Mesenchymal stem cell (in vitro differentiated cells and primary cell): ENCODE measurements around the gene ATG4C.

Experiments used
- DNase-seq: peaks from one replicate; pipeline ENCODE4 v3.0.0-alpha.2; 2013
- H2AFZ ChIP-seq: one replicate; pipeline ENCODE4 v1.6.1; 2013; ENCODE audit warnings: low read depth, mild to moderate bottlenecking, control low read depth, inconsistent platforms, low read length, moderate library complexity
- H2AK5ac ChIP-seq: 2 replicates; pipeline ENCODE4 v1.6.1; 2013; ENCODE audit warnings: low read length, moderate library complexity, mild to moderate bottlenecking, inconsistent platforms; ENCODE audit not compliant: severe bottlenecking
- H2BK120ac ChIP-seq: one replicate; pipeline ENCODE4 v1.6.1; 2013; ENCODE audit warnings: low read depth, mild to moderate bottlenecking, inconsistent platforms, low read length, moderate library complexity
- H2BK12ac ChIP-seq, 2 experiments: one replicate each; pipeline ENCODE4 v1.6.1; 2013; ENCODE audit warnings: inconsistent platforms in 2 of 2, low read length in 2 of 2, mild to moderate bottlenecking in 2 of 2, moderate library complexity in 2 of 2, control low read depth in 1 of 2
- H2BK15ac ChIP-seq: one replicate; pipeline ENCODE4 v1.6.1; 2013; ENCODE audit warnings: mild to moderate bottlenecking, low read depth, inconsistent platforms; ENCODE audit not compliant: poor library complexity, severe bottlenecking
- H2BK5ac ChIP-seq: 2 replicates; pipeline ENCODE4 v1.6.1; 2013; ENCODE audit warnings: low read depth, mild to moderate bottlenecking, low read length, control low read depth, inconsistent platforms; ENCODE audit not compliant: poor library complexity, severe bottlenecking
- H3K14ac ChIP-seq, 2 experiments: one replicate each; pipeline ENCODE4 v1.6.1; 2013; ENCODE audit warnings: inconsistent platforms in 2 of 2, low read length in 2 of 2, control low read depth in 1 of 2, mild to moderate bottlenecking in 1 of 2, moderate library complexity in 1 of 2
- H3K18ac ChIP-seq, 2 experiments: one replicate each; pipeline ENCODE4 v1.6.1; 2013; ENCODE audit warnings: inconsistent platforms in 2 of 2, low read length in 2 of 2, control low read depth in 1 of 2, low read depth in 1 of 2, mild to moderate bottlenecking in 1 of 2
- H3K23ac ChIP-seq, 2 experiments: one replicate each; pipeline ENCODE4 v1.6.1; 2013; ENCODE audit warnings: inconsistent platforms in 2 of 2, low read length in 2 of 2, mild to moderate bottlenecking in 2 of 2, moderate library complexity in 2 of 2, control low read depth in 1 of 2
- H3K27ac ChIP-seq: 2 replicates; pipeline ENCODE4 v1.5.1; 2013; ENCODE audit warnings: mild to moderate bottlenecking, moderate library complexity, low read length, control low read depth, inconsistent platforms; ENCODE audit not compliant: poor library complexity, severe bottlenecking
- H3K27me3 ChIP-seq, 2 experiments: 2 replicates each; pipeline versions ENCODE4 v1.6.1 to v1.7.0; 2013; ENCODE audit warnings: low read length in 2 of 2, mild to moderate bottlenecking in 2 of 2, moderate library complexity in 2 of 2, control low read depth in 1 of 2, inconsistent platforms in 1 of 2; ENCODE audit not compliant: control insufficient read depth in 1 of 2, insufficient read depth in 1 of 2
- H3K36me3 ChIP-seq, 2 experiments: 2 replicates each; pipeline versions ENCODE4 v1.6.1 to v1.7.0; 2013; ENCODE audit warnings: low read length in 2 of 2, control low read depth in 1 of 2, inconsistent platforms in 1 of 2, low read depth in 1 of 2, mild to moderate bottlenecking in 1 of 2; ENCODE audit not compliant: insufficient read depth in 2 of 2, control insufficient read depth in 1 of 2
- H3K4ac ChIP-seq, 2 experiments: one replicate each; pipeline ENCODE4 v1.6.1; 2013; ENCODE audit warnings: inconsistent platforms in 2 of 2, low read length in 2 of 2, mild to moderate bottlenecking in 2 of 2, moderate library complexity in 2 of 2, control low read depth in 1 of 2, low read depth in 1 of 2
- H3K4me1 ChIP-seq: 2 replicates; pipeline ENCODE4 v1.6.1; 2013; ENCODE audit warnings: low read depth, low read length, control low read depth; ENCODE audit not compliant: control insufficient read depth, insufficient read depth
- H3K4me2 ChIP-seq: 2 replicates; pipeline ENCODE4 v1.6.1; 2013; ENCODE audit warnings: low read length, mild to moderate bottlenecking, inconsistent platforms; ENCODE audit not compliant: poor library complexity, severe bottlenecking
- H3K4me3 ChIP-seq, 2 experiments: 2 replicates each; pipeline versions ENCODE4 v1.5.1 to v1.7.0; 2013; ENCODE audit warnings: low read length in 2 of 2, mild to moderate bottlenecking in 2 of 2, control low read depth in 1 of 2, low read depth in 1 of 2; ENCODE audit not compliant: insufficient read depth in 1 of 2
- H3K79me1 ChIP-seq: replicated peaks from 2 replicates; pipeline ENCODE4 v1.6.1; 2013; ENCODE audit warnings: mild to moderate bottlenecking, control low read depth, low read length, inconsistent platforms; ENCODE audit not compliant: poor library complexity, severe bottlenecking
- H3K9ac ChIP-seq: 2 replicates; pipeline ENCODE4 v1.7.0; 2013; ENCODE audit warnings: mild to moderate bottlenecking, low read length, moderate library complexity
- H3K9me3 ChIP-seq: 2 replicates; pipeline ENCODE4 v1.7.0; 2013; ENCODE audit warnings: mild to moderate bottlenecking, low read length; ENCODE audit not compliant: control insufficient read depth
- H4K8ac ChIP-seq: one replicate; pipeline ENCODE4 v1.6.1; 2013; ENCODE audit warnings: inconsistent platforms, mild to moderate bottlenecking, low read length, moderate library complexity
- H4K91ac ChIP-seq: one replicate; pipeline ENCODE4 v1.6.1; 2013; ENCODE audit warnings: mild to moderate bottlenecking, low read length, inconsistent platforms
- WGBS: methylation state at CpG from one replicate; pipeline ENCODE4 v1.1.7; 2013; ENCODE audit warnings: mixed read lengths; 5-methylcytosine and 5-hydroxymethylcytosine counted together

ATG4C gene

DNA sequence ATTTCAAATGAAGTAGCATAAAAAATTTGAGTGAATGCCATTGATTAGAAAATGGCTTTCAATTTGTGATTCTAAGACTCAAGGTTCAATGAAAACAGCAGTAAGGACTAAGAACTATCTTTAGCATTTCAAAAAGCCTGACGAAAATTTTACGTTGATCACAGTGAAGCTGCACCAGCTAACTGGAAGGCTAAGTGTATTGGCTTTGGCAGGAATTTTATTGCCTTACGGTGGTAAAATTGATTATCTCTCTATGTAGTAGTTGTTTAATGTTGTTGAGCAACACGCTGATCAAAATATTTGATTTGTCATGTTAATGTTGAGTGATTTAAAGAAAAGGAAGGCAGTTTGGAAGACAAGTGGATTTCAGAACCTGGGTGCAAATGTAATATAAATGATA is 49.6 kb downstream of the ATG4C start:
- Histone ChIP-seq H3K4me1 (no peaks in the 10 kb centered on the region), H3K14ac (no peak overlapping the region), H2BK12ac (no peak overlapping the region), H3K18ac (no peak overlapping the region), H3K4me2 (no peak overlapping the region), H3K4ac (no peak overlapping the region), H2BK15ac (no peak overlapping the region), H4K91ac (no peak overlapping the region), H2BK5ac (no peak overlapping the region), H3K27me3 (no peaks in the 10 kb centered on the region), H2BK120ac (no peak overlapping the region), H3K4me3 (no peak overlapping the region), H3K9me3 (no peaks in the 10 kb centered on the region), H3K36me3 (peaks cover 0 to 3% of the 10 kb centered on the region in 2 experiments), H3K9ac (no peak overlapping the region), H3K23ac (no peak overlapping the region), H2AK5ac (no peak overlapping the region), H2AFZ (no peak overlapping the region), H3K79me1 (no peaks in the 10 kb centered on the region), H3K27ac (no peak overlapping the region), H4K8ac (no peak overlapping the region)
- WGBS: 97% methylated on average over 4 of the region's 4 CpGs
- no peak for DNase-seq

DNA sequence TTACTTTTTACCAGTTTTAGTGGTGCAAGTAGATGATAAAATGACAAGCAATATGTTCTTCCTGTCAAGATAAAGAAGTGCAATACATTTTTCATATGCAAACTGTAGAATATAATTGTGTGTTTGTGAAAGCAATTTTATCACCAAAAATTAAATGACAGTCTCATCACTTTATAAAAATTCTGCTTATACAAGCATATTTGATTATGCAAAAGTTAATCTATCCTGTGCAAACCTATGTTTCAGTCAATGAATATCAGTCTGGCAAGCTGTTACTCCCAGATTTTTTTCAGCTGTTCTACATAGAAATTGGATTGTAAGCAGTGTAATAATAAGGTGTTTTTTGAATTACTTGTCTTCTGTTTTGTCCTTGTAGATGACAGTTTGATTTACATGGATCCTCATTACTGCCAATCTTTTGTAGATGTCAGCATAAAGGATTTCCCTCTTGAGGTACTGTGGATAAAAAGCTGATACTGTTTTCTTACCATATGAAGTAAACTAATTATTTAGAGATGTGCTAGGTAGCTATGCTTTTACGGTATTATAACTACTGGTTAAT is 50.5 kb downstream of the ATG4C start:
- no peaks in the 10 kb centered on the region for H3K79me1 ChIP-seq
- H3K23ac ChIP-seq: no peak overlapping the region
- no peak overlapping the region for H3K4me2 ChIP-seq
- no peaks in the 10 kb centered on the region for H3K4me1 ChIP-seq
- peaks cover 0 to 3% of the 10 kb centered on the region in 2 experiments for H3K36me3 ChIP-seq
- no peak overlapping the region for H3K9ac ChIP-seq
- no peak overlapping the region for H2BK5ac ChIP-seq
- no peaks in the 10 kb centered on the region for H3K27me3 ChIP-seq
- no peak overlapping the region for H2AFZ ChIP-seq
- H2BK15ac ChIP-seq: no peak overlapping the region
- no peak overlapping the region for H3K27ac ChIP-seq
- H4K8ac ChIP-seq: no peak overlapping the region
- H2BK12ac ChIP-seq: no peak overlapping the region
- no peak overlapping the region for H3K4me3 ChIP-seq
- H3K9me3 ChIP-seq: no peaks in the 10 kb centered on the region
- H2AK5ac ChIP-seq: no peak overlapping the region
- no peak overlapping the region for H3K18ac ChIP-seq
- H4K91ac ChIP-seq: no peak overlapping the region
- no peak overlapping the region for H3K14ac ChIP-seq
- no CpG with 5 or more reads among the region's 1 CpG for WGBS
- DNase-seq: no peak
- no peak overlapping the region for H2BK120ac ChIP-seq
- no peak overlapping the region for H3K4ac ChIP-seq

GRCh38 chr1:62836856-62837540 is 53.1 kb downstream of the ATG4C start:
- no peaks in the 10 kb centered on the region for H3K27me3 ChIP-seq
- H2AFZ ChIP-seq: no peak overlapping the region
- H3K18ac ChIP-seq: no peak overlapping the region
- no peak overlapping the region for H2BK15ac ChIP-seq
- H4K91ac ChIP-seq: no peak overlapping the region
- H3K23ac ChIP-seq: no peak overlapping the region
- H2BK120ac ChIP-seq: no peak overlapping the region
- no peak overlapping the region for H3K4me2 ChIP-seq
- no peak overlapping the region for H3K9ac ChIP-seq
- H3K4ac ChIP-seq: no peak overlapping the region
- no peaks in the 10 kb centered on the region for H3K9me3 ChIP-seq
- no peak overlapping the region for H4K8ac ChIP-seq
- H3K4me3 ChIP-seq: no peak overlapping the region
- no peaks in the 10 kb centered on the region for H3K4me1 ChIP-seq
- no peak overlapping the region for H3K27ac ChIP-seq
- no peak overlapping the region for H3K14ac ChIP-seq
- H2BK5ac ChIP-seq: no peak overlapping the region
- H2AK5ac ChIP-seq: no peak overlapping the region
- DNase-seq: no peak
- no peak overlapping the region for H2BK12ac ChIP-seq
- peaks cover 0 to 3% of the 10 kb centered on the region in 2 experiments for H3K36me3 ChIP-seq
- no peaks in the 10 kb centered on the region for H3K79me1 ChIP-seq

GRCh38 chr1:62840555-62840954 is 56.6 kb downstream of the ATG4C start:
- Histone ChIP-seq H2AFZ (no peak overlapping the region), H4K8ac (no peak overlapping the region), H2BK12ac (no peak overlapping the region), H2AK5ac (no peak overlapping the region), H3K27me3 (no peaks in the 10 kb centered on the region), H3K4me2 (no peak overlapping the region), H3K18ac (no peak overlapping the region), H2BK120ac (no peak overlapping the region), H3K9ac (no peak overlapping the region), H3K4ac (no peak overlapping the region), H2BK15ac (no peak overlapping the region), H3K36me3 (no peaks in the 10 kb centered on the region), H3K14ac (no peak overlapping the region), H3K4me3 (no peak overlapping the region), H4K91ac (no peak overlapping the region), H3K4me1 (no peaks in the 10 kb centered on the region), H2BK5ac (no peak overlapping the region), H3K23ac (no peak overlapping the region), H3K79me1 (no peaks in the 10 kb centered on the region), H3K9me3 (no peaks in the 10 kb centered on the region), H3K27ac (no peak overlapping the region)
- DNase-seq: no peak
- WGBS: no CpG with 5 or more reads among the region's 1 CpG
